SK-N-SH (cell line): Measurements from ENCODE around the gene NSA2. TPM values are rescaled to one million over a fixed set of nuclear protein-coding genes. Genes with fewer than 3 reads are reported as not detected.

ENCODE experiments used
- CTCF ChIA-PET: fragments of 300-600, 350-600 bp; formaldehyde crosslinking; extraction: SDS; loops from one replicate; lab custom pipeline; 2021; lab: Yijun Ruan, JAX
- POLR2A ChIA-PET: fragments of 350-600 bp; sonication (Branson Sonifier 250); formaldehyde crosslinking; extraction: SDS; loops from one replicate; lab custom pipeline; 2020; ENCODE audit warnings: antibody characterized with exemption, inconsistent platforms; lab: Yijun Ruan, JAX
- DNase-seq: peaks from one replicate; pipeline ENCODE4 v3.0.0; 2012
- H2AFZ ChIP-seq: fragments of 200-600 bp; sonication (generic); 2 replicates; pipeline ENCODE4 v1.8.1; 2016; ENCODE audit warnings: antibody characterized with exemption, mild to moderate bottlenecking, low read depth
- H3F3A ChIP-seq: fragments of 200-600 bp; sonication (generic); replicated peaks from 2 replicates; pipeline ENCODE3; 2016; ENCODE audit warnings: antibody characterized with exemption, mild to moderate bottlenecking; ENCODE audit not compliant: insufficient read depth
- H3K27ac ChIP-seq, 2 experiments: fragments of 200-500 bp in 1 of 2; fragments of 200-600 bp in 1 of 2; sonication (Bioruptor generic) in 1 of 2; sonication (generic), shearing (Covaris generic) in 1 of 2; 2 replicates each; pipeline versions ENCODE4 v1.5.1 to v1.6.1; 2014 to 2016; ENCODE audit warnings: low read depth in 2 of 2, inconsistent platforms in 1 of 2, low read length in 1 of 2, mild to moderate bottlenecking in 1 of 2, mixed read lengths in 1 of 2
- H3K27me3 ChIP-seq: fragments of 200-600 bp; sonication (generic), shearing (Covaris generic); 2 replicates; pipeline ENCODE4 v1.6.1; 2016; ENCODE audit warnings: mixed run types; ENCODE audit not compliant: insufficient read depth
- H3K36me3 ChIP-seq, 2 experiments: fragments of 200-500 bp in 1 of 2; fragments of 200-600 bp in 1 of 2; sonication (Bioruptor generic) in 1 of 2; sonication (generic) in 1 of 2; replicated peaks in 1 of 2; 2 replicates each; pipeline versions ENCODE3 to v1.5.1; 2014 to 2016; ENCODE audit warnings: low read length in 1 of 2, mild to moderate bottlenecking in 1 of 2; ENCODE audit not compliant: insufficient read depth in 2 of 2, control insufficient read depth in 1 of 2
- H3K4me1 ChIP-seq, 2 experiments: fragments of 200-500 bp in 1 of 2; fragments of 200-600 bp in 1 of 2; sonication (Bioruptor generic) in 1 of 2; sonication (generic), shearing (Covaris generic) in 1 of 2; 2 replicates each; pipeline versions ENCODE4 v1.5.1 to v1.6.1; 2014 to 2016; ENCODE audit warnings: low read depth in 1 of 2, low read length in 1 of 2, mixed run types in 1 of 2; ENCODE audit not compliant: insufficient read depth in 2 of 2, control insufficient read depth in 1 of 2
- H3K4me2 ChIP-seq: fragments of 200-600 bp; sonication (generic), shearing (Covaris generic); 2 replicates; pipeline ENCODE4 v1.6.1; 2017; ENCODE audit warnings: mixed run types
- H3K4me3 ChIP-seq, 2 experiments: fragments of 200-500 bp in 1 of 2; fragments of 200-600 bp in 1 of 2; sonication (Bioruptor generic) in 1 of 2; sonication (generic), shearing (Covaris generic) in 1 of 2; 2 replicates each; pipeline versions ENCODE4 v1.5.1 to v1.8.1; 2014 to 2016; ENCODE audit warnings: low read depth in 2 of 2, inconsistent platforms in 1 of 2, low read length in 1 of 2, mild to moderate bottlenecking in 1 of 2, mixed read lengths in 1 of 2, moderate library complexity in 1 of 2
- H3K79me2 ChIP-seq: fragments of 200-600 bp; sonication (generic); 2 replicates; pipeline ENCODE4 v1.8.1; 2017; ENCODE audit warnings: mild to moderate bottlenecking; ENCODE audit not compliant: insufficient read depth
- H3K9ac ChIP-seq: fragments of 200-600 bp; sonication (generic); 2 replicates; pipeline ENCODE4 v1.6.1; 2017; ENCODE audit warnings: mixed run types
- H3K9me2 ChIP-seq: fragments of 200-600 bp; sonication (generic); 2 replicates; pipeline ENCODE4 v1.6.1; 2017; ENCODE audit warnings: mixed run types
- H3K9me3 ChIP-seq: fragments of 200-600 bp; sonication (generic); 2 replicates; pipeline ENCODE4 v1.6.1; 2017; ENCODE audit warnings: mixed run types, mild to moderate bottlenecking, moderate library complexity
- H4K20me1 ChIP-seq: fragments of 200-600 bp; sonication (generic); 2 replicates; pipeline ENCODE4 v1.6.1; 2017; ENCODE audit warnings: mild to moderate bottlenecking, mixed run types; ENCODE audit not compliant: insufficient read depth
- ELF1 ChIP-seq: IDR thresholded peaks from 2 replicates; pipeline ENCODE4 v1.4.0; 2012
- EP300 ChIP-seq, 2 experiments: IDR thresholded peaks; 2 replicates each; pipeline versions ENCODE4 v1.4.0 to v1.6.1; 2012; ENCODE audit warnings: borderline replicate concordance in 1 of 2, low read depth in 1 of 2, low read length in 1 of 2
- FOSL2 ChIP-seq: IDR thresholded peaks from 2 replicates; pipeline ENCODE4 v1.4.0; 2012; ENCODE audit warnings: low read depth, mild to moderate bottlenecking, moderate library complexity, borderline replicate concordance
- FOXJ3 ChIP-seq: sonication (generic); formaldehyde crosslinking; IDR thresholded peaks from 2 replicates; pipeline ENCODE4 v1.5.1; 2020; ENCODE audit warnings: mild to moderate bottlenecking, missing genetic modification reagents
- FOXM1 ChIP-seq: IDR thresholded peaks from 2 replicates; pipeline ENCODE4 v1.4.0; 2012; ENCODE audit warnings: low read depth, mild to moderate bottlenecking
- GABPA ChIP-seq: IDR thresholded peaks from 2 replicates; pipeline ENCODE4 v1.4.0; 2012; ENCODE audit warnings: low read depth, mild to moderate bottlenecking
- GATA2 ChIP-seq: sonication (generic); formaldehyde crosslinking; IDR thresholded peaks from 2 replicates; pipeline ENCODE4 v1.5.0; 2020; ENCODE audit warnings: mild to moderate bottlenecking, missing genetic modification reagents
- JUND ChIP-seq: IDR thresholded peaks from 2 replicates; pipeline ENCODE4 v1.4.0; 2012
- MXI1 ChIP-seq: IDR thresholded peaks from 2 replicates; pipeline ENCODE4 v1.6.1; 2012; ENCODE audit warnings: mild to moderate bottlenecking, low read depth, low read length, improper control_type of control experiment
- POLR2AphosphoS5 ChIP-seq: IDR thresholded peaks from 2 replicates; pipeline ENCODE4 v1.6.1; 2012; ENCODE audit warnings: low read depth, low read length
- RAD21 ChIP-seq: IDR thresholded peaks from 2 replicates; pipeline ENCODE4 v1.6.1; 2012; ENCODE audit warnings: mild to moderate bottlenecking, low read length
- RCOR1 ChIP-seq: fragments of 150-350 bp; IDR thresholded peaks from 2 replicates; pipeline ENCODE4 v1.6.1; 2017; ENCODE audit warnings: antibody characterized with exemption, low read length
- RXRA ChIP-seq: IDR thresholded peaks from 2 replicates; pipeline ENCODE4 v1.4.0; 2012; ENCODE audit warnings: low read depth, mild to moderate bottlenecking, borderline replicate concordance
- SIN3A ChIP-seq: IDR thresholded peaks from 2 replicates; pipeline ENCODE4 v1.6.1; 2012; ENCODE audit warnings: low read depth, mild to moderate bottlenecking, low read length, moderate library complexity, borderline replicate concordance
- SMC3 ChIP-seq: IDR thresholded peaks from 2 replicates; pipeline ENCODE4 v1.6.1; 2012; ENCODE audit warnings: low read depth, low read length, improper control_type of control experiment
- TEAD4 ChIP-seq: IDR thresholded peaks from 2 replicates; pipeline ENCODE4 v1.4.0; 2012; ENCODE audit warnings: mild to moderate bottlenecking, borderline replicate concordance; ENCODE audit not compliant: insufficient read depth
- WGBS: methylation state at CpG from one replicate; pipeline ENCODE4 v1.1.6; 2017; ENCODE audit warnings: low lambda C conversion rate; 5-methylcytosine and 5-hydroxymethylcytosine counted together
- polyA plus RNA-seq, 3 experiments: library from polyadenylated mRNA; depleted of rRNA; stranded (reverse); fragments of >200 nt; gene quantifications; 2 replicates each; pipeline ENCODE4 v1.2.3, GENCODE V29; 2012
- TF ChIP-seq, protein P1 (sequence below): fragments of 150-350 bp; IDR thresholded peaks from 2 replicates; pipeline ENCODE4 v1.6.1; 2016; ENCODE audit warnings: mild to moderate bottlenecking, low read depth, low read length
- TF ChIP-seq, protein P2 (sequence below): IDR thresholded peaks from 2 replicates; pipeline ENCODE4; 2012
- TF ChIP-seq, protein P3 (sequence below): IDR thresholded peaks from 2 replicates; pipeline ENCODE4 v1.4.0; 2012; ENCODE audit warnings: low read depth, borderline replicate concordance
- TF ChIP-seq, protein P4 (sequence below): IDR thresholded peaks from 2 replicates; pipeline ENCODE4 v1.4.0; 2012; ENCODE audit warnings: low read depth

The NSA2 gene
- polyA plus RNA-seq, 1 of the 3 experiments (the other 2 are of a cell fraction) = 81.0 TPM

DNA sequence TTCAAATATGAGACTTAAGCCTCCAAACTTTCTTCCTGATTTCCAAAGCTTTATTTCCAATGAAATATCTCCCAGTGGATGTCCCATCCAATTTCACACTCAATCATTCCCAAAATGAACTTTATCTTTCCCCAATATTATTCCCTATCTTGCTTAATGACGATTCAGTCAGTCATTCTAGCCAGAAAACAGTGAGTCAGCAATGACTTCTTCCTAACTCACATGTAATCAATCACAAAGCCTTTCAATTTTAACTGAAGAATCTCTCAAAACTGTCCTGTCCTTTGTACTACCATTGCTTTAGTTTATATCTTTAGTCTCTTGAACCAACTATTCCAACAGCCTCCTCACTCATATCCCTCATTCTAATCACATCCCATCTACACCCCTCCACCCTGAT is 34.9 kb downstream of the NSA2 start:
- Histone ChIP-seq H3K9ac (no peak overlapping the region), H2AFZ (no peak overlapping the region), H3K4me3 (no peak overlapping the region), H3F3A (peaks cover 3% of the 10 kb centered on the region), H3K36me3 (peaks cover 2 to 20% of the 10 kb centered on the region in 2 experiments), H3K4me2 (no peak overlapping the region), H3K27ac (no peak overlapping the region), H3K4me1 (no peaks in the 10 kb centered on the region), H3K27me3 (no peaks in the 10 kb centered on the region), H3K79me2 (no peaks in the 10 kb centered on the region), H3K9me2 (no peaks in the 10 kb centered on the region), H4K20me1 (no peaks in the 10 kb centered on the region), H3K9me3 (no peaks in the 10 kb centered on the region)
- ChIA-PET CTCF (no interaction called here), POLR2A (no interaction called here)
- no peak for DNase-seq
- TF ChIP-seq FOSL2 = peak; percentile 17; the same call in 1 of the 2 replicates
- TF ChIP-seq, protein P1, sequence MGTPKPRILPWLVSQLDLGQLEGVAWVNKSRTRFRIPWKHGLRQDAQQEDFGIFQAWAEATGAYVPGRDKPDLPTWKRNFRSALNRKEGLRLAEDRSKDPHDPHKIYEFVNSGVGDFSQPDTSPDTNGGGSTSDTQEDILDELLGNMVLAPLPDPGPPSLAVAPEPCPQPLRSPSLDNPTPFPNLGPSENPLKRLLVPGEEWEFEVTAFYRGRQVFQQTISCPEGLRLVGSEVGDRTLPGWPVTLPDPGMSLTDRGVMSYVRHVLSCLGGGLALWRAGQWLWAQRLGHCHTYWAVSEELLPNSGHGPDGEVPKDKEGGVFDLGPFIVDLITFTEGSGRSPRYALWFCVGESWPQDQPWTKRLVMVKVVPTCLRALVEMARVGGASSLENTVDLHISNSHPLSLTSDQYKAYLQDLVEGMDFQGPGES = no peak
- TF ChIP-seq JUND = peak; percentile 20; the same call in 1 of the 2 replicates
- TF ChIP-seq RXRA = no peak
- TF ChIP-seq, protein P2, sequence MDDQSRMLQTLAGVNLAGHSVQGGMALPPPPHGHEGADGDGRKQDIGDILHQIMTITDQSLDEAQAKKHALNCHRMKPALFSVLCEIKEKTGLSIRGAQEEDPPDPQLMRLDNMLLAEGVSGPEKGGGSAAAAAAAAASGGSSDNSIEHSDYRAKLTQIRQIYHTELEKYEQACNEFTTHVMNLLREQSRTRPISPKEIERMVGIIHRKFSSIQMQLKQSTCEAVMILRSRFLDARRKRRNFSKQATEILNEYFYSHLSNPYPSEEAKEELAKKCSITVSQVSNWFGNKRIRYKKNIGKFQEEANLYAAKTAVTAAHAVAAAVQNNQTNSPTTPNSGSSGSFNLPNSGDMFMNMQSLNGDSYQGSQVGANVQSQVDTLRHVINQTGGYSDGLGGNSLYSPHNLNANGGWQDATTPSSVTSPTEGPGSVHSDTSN = peak; percentile 53; the same call in 1 of the 2 replicates
- 7% methylated on average over 1 of the region's 1 CpG for whole genome bisulfite sequencing

DNA sequence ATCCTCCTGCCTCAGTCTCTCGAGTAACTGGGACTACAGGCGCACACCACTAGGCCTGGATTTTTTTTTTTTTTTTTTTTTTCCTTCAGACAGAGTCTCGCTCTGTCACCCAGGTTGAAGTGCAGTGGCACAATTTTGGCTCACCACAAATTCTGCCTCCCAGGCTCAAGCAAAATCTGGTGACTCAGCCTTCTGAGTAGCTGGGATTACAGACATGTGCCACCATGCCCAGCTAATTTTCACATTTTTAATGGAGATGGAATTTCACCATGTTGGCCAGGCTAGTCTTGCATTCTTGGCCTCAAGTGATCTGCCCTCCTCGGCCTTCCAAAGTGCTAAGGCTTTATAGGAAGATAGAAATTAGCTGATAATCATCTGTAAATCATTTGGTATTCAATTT is 43.9 kb downstream of the NSA2 start:
- 92% methylated on average over 4 of the region's 4 CpGs for WGBS
- Histone ChIP-seq H3F3A (no peaks in the 10 kb centered on the region), H3K9me3 (no peaks in the 10 kb centered on the region), H4K20me1 (no peaks in the 10 kb centered on the region), H3K27me3 (no peaks in the 10 kb centered on the region), H3K9ac (no peak overlapping the region), H3K4me2 (no peak overlapping the region), H3K4me3 (no peak overlapping the region), H3K9me2 (no peaks in the 10 kb centered on the region), H3K4me1 (no peaks in the 10 kb centered on the region; a peak in 1 of 4 replicates), H3K79me2 (no peaks in the 10 kb centered on the region), H3K27ac (no peak overlapping the region), H2AFZ (no peak overlapping the region), H3K36me3 (no peaks in the 10 kb centered on the region)
- ChIA-PET CTCF (no interaction called here), POLR2A (no interaction called here)
- TF ChIP-seq GABPA (no peak), RCOR1 (no peak), FOXJ3 (CRISPR knock-in tag) (no peak), SMC3 (no peak), RXRA (no peak), FOXM1 (no peak), POLR2AphosphoS5 (no peak), SIN3A (no peak), GATA2 (CRISPR knock-in tag) (no peak), EP300 (IDR thresholded peaks at IDR 0.05; ENCODE audit: borderline replicate concordance in 1 of 2, low read depth in 1 of 2, low read length in 1 of 2) (no peak), TEAD4 (no peak), ELF1 (no peak), MXI1 (no peak), RAD21 (no peak)
- TF ChIP-seq, protein P3, sequence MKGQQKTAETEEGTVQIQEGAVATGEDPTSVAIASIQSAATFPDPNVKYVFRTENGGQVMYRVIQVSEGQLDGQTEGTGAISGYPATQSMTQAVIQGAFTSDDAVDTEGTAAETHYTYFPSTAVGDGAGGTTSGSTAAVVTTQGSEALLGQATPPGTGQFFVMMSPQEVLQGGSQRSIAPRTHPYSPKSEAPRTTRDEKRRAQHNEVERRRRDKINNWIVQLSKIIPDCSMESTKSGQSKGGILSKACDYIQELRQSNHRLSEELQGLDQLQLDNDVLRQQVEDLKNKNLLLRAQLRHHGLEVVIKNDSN = no peak
- TF ChIP-seq, protein P4, sequence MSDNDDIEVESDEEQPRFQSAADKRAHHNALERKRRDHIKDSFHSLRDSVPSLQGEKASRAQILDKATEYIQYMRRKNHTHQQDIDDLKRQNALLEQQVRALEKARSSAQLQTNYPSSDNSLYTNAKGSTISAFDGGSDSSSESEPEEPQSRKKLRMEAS = no peak
- DNase-seq = no peak
